GM18868 (cell line): Measurements from ENCODE around the gene PPP1R1A.

Experiments used
- ATAC-seq: cut with Tn5 transposase; IDR thresholded peaks from one replicate; pipeline ENCODE4 v1.9.1; 2021; ENCODE audit warnings: mild to moderate bottlenecking, moderate library complexity; ENCODE audit not compliant: unreplicated experiment

PPP1R1A gene

GRCh38 chr12:54572881-54573280 lies 15.6 kb downstream of the PPP1R1A start:
- no peak for ATAC-seq

- ATAC-seq = no peak
Measured at GRCh38 chr12:54571193-54572188, 17.0 kb downstream of the PPP1R1A start.

- no peak for ATAC-seq
Measured at GRCh38 chr12:54569995-54570528, 18.4 kb downstream of the PPP1R1A start.

DNA sequence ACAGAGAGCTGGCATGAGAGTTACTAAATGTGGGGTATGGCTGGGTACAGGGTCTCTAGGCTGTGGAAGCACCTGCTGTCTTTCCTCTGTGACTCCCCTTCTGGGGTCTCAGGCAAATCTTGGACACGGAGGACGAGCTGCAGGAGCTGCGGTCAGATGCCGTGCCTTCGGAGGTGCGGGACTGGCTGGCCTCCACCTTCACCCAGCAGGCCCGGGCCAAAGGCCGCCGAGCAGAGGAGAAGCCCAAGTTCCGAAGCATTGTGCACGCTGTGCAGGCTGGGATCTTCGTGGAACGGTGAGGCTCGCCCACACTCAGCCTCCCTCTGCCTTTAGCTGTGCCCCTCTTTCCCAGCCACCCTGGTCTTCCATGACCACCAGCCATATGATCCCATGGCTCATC lies 19.4 kb downstream of the PPP1R1A start:
- no peak for ATAC-seq

GRCh38 chr12:54566792-54567191 lies 21.7 kb downstream of the PPP1R1A start:
- no peak for ATAC-seq

DNA sequence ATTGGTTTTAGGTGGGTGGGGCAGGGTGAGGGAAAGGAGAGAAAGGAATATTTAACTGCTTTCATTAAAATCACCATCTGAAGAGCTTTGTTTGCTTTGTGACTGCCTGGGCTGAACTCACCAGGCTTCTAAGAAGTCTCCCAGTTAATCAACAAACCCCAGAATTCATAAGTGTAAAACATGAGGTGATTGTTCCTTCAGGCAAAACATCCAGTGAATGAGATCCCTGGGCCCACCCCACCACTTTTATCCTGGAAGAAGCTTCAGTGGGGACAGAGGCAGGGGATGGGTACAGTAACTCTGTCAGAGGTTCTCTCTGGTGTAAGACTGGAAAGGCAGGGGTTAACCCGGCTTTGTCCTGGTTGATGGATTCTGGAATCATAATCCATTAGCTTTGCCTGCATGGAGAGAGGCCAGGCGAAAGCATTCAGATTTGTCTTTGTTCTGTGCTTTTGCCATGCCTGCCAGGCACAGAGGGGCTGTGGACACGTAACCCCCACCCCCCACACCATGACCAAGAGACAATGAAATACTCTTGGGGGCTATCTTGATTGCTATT lies 22.4 kb downstream of the PPP1R1A start:
- no peak for ATAC-seq

DNA sequence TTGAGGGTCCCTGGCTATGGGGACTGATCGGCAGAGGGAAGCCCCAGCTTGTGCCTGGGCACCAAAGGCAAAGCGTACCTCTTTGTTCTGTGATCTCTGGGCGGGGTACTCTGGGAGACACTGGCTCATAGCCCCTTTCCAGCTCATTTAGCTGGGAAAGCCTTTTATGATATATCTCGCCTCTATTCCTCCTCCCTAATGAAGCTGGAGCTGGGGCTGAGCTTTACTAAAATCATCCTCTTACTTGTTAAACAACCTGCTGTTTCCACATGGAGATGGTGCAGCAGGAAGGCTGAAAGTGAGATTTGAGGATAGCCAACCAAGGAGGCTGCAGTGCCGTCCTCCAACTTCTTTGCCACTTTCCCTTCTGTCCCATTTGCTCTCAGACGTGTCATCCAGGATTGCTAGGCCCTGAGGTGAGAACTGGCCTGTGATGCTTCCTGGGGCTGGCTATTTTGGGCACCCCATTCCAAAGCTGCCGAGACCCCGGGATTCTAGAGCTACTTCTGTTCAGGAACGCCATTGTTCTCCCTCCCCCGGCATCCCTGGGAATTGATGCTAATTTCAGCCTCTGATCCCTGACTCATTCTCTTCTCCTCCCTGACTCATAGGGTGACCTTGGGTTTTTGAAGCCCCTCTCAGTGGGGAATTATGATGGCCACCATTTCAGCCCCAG lies 23.0 kb downstream of the PPP1R1A start:
- no peak for ATAC-seq

GRCh38 chr12:54564768-54565167 lies 23.7 kb downstream of the PPP1R1A start:
- ATAC-seq = no peak

DNA sequence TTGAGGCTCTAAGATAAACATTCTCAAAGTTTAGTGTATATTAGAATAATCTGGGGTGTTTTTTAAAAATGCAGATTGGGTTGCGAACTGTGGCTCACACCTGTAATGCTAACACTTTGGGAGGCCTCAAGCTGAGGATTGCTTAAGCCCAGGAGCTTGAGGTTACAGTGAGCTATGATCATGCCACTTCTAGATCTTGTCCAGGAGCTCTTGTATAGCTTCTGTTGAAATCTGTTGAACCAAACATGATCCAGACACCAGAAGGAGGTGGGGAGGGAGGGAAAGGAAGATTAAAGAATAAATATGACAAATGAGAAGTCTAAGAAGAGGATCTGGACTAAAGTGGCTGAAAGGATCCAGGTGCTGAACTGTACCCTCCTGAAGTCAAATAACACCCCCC lies 24.7 kb downstream of the PPP1R1A start:
- no peak for ATAC-seq

GRCh38 chr12:54562750-54563356 lies 25.6 kb downstream of the PPP1R1A start:
- ATAC-seq = no peak

- no peak for ATAC-seq
Measured at GRCh38 chr12:54561164-54561563, 27.3 kb downstream of the PPP1R1A start.

GRCh38 chr12:54560374-54560858 lies 28.0 kb downstream of the PPP1R1A start:
- ATAC-seq = peak; percentile 100

DNA sequence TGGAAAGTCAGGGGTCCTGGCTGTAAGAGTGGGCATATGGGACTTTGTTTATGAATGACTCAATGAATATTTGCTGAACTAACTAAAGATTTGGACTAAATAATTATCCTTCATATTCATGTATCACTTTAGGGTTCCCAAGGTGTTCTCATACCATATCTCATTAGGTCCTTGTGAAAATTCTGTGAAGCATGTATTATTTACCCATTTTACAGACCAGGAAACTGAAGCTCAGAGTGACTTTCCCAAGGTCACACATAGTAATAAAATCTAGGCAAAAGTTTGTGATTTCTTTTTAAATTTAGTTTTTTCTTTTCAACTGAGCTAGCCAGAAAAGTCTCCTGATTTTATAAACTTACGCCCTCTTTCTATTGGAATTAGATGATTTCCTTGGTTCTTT lies 29.7 kb downstream of the PPP1R1A start:
- ATAC-seq = no peak

DNA sequence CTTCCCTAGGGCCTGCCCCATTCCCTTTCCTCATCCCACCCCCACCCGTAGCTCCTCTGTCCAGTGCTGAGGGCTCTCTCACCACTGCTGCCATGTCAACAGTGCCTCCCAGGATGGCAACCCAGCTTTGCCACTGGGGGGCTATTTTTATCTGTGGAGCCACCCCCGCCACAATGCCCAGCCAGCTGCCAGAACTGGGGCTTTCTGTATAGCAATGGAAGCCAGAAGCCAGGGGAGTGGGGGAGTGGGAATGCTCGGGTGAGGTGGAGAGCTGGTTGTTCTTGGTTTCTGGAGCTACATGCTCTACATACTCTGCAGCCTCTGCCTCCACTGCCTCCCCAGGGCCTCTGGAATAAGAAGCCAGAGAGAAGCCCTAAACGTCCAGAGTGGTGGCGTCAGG lies 30.1 kb downstream of the PPP1R1A start:
- no peak for ATAC-seq

DNA sequence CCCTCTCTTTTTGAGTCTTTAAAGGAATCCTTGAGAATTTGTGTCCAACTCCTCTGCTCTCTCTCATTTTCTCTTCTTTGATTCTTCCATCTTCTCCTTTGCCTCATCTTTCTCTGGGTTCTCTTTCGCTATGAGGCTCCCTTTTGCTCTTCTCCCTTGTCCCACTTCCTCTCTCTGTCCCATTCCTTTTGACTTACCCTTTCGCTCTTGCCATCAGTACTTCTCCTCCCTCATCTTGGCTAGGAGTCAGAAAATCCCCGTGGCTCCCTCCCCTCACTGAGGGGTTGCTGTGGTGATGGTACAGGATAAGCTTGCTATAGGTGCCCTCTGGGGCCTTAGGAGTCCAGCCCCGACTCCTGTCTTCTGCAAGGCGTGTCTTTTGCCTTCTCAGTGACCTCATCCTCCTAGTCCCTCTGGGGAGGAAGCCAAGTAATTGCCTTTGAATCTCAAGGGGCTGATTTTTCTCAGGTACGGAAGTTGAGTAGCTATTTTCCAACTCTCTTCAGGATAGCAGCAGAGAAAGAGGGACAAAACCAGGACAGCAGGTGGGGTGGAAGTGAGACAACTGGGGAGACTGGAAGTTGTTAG lies 32.7 kb downstream of the PPP1R1A start:
- no peak for ATAC-seq

- peak; percentile 29 for ATAC-seq
Measured at GRCh38 chr12:54549774-54550451, 38.5 kb downstream of the PPP1R1A start.

DNA sequence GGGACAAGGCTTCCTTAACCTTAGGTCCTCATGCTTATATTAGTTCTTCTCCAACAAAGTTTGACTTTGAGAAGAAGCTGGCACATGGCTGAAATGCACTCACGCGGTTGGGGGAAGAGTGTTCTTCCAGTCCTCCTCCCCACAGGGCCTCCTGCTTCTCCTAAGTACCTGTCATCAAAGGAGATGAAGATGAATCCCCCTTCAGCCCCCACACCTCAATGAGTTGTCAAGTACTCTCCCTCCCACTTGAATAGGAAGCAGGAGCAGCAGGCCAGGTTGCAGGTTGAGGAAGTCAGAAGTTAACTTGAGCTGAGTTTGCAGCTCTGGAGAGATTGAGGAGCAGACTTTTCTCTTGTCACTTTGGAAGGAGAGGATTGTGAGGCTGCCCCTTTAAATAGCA lies 41.9 kb downstream of the PPP1R1A start:
- ATAC-seq = no peak

DNA sequence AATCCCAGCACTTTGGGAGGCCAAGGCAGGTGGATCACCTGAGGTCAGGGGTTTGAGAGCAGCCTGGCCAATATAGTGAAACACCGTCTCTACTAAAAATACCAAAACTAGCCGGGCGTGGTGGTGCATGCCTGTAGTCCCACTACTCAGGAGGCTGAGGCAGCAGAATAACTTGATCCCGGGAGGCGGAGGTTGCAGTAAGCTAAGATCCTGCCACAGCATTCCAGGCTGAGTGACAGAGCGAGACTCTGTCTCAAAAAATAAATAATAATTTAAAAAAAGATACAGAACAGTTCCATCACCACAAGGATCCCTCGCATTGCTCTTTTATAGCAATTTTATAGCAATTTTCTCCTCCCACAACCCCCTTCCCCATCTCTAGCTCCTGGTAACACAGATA lies 43.7 kb downstream of the PPP1R1A start:
- ATAC-seq = no peak

DNA sequence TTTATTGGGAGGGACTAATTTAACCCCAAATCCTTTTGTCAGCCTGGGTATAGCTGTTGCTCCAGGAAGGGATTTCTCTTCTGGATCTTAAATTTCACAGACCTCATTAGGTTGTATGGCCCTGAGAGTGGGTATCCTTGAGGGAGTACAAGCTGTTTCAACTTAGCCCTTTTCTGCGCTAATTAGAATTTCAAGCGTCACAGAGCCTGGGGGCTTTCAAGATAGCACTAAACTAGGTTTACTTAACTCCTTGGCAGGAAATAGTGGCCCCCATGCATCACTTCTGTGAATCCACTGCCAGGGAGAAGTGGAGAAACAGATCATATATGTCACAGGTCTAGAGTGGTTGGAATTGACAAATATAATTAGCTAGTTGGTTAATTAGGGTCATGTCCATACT lies 44.9 kb downstream of the PPP1R1A start:
- ATAC-seq = no peak

- no peak for ATAC-seq
Measured at GRCh38 chr12:54541751-54542290, 46.6 kb downstream of the PPP1R1A start.
